HG03354 (cell line): Measurements from ENCODE around the gene SETD7.
"Not testable (repeated sequence)": the region's sequence is repeated elsewhere in the genome, so short reads cannot be mapped to it uniquely, and the experiment has no call there.

Experiments used
- ATAC-seq: cut with Tn5 transposase; IDR thresholded peaks from one replicate; pipeline ENCODE4 v1.9.1; 2021; ENCODE audit warnings: mild to moderate bottlenecking; ENCODE audit not compliant: unreplicated experiment, poor library complexity, severe bottlenecking

The SETD7 gene

GRCh38 chr4:139450586-139450985 lies 105.4 kb downstream of the SETD7 start:
- ATAC-seq, result no peak

- ATAC-seq, result not testable (repeated sequence)
These were observed 108.9 kb downstream of the SETD7 start for GRCh38 chr4:139447078-139447477.
